Measurements from ENCODE around the gene PLA2G4E.

Gene PLA2G4E

DNA sequence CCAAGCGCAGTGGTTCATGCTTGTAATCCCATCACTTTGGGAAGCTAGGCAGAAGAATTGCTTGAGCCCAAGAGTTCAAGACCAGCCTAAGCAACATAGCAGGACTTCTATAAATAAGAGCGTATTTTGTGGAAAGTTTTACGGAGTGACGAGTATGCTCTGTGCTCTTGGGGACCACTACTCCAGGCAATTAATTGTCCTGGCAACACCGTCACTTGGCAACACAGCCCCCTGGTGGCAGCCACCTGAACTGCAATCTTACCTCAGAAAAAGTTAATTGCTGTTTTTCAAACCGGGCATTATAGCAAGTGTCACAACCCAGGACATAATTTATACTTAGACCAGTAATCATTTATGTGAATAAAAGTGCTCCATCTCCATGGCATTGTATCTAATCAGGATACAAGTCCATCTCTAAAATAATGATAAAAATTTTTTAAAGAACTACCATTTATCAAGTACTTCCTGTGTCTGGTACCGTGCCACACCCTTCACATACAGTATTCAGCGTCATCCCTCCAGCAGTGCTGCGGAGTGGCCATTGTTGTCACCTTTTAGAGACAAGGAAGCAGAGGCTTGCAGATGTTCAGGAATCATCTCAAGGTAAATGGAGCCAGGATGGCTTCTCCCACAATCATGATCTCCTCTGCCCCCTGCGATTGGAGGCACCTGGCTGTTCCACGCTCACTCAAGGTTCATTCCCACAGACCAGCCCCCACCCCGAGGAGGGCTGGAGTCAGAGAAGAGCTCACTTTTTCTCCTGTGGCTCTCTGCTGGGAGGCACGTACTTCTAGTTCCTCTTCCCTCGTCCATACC, 39.0 kb upstream of the PLA2G4E start:
- DNase-seq (ENCODE audit: low read depth, low spot score) = no peak
- peaks cover 4% of the 10 kb centered on the region for H3K4me1 ChIP-seq (ENCODE audit: insufficient read depth, insufficient read length)
- H3K4me3 ChIP-seq (ENCODE audit: insufficient read length, low read depth) = no peak overlapping the region
- no peak overlapping the region for H3K9ac ChIP-seq (ENCODE audit: insufficient read length, low read depth)
- TF ChIP-seq YY1 (IDR thresholded peaks at IDR 0.05; ENCODE audit: insufficient read depth, insufficient read length) = no peak
- no peak for TF ChIP-seq ZNF274 (IDR thresholded peaks at IDR 0.05; ENCODE audit: low read depth, low read length)
- no peak for TF ChIP-seq SUZ12 (IDR thresholded peaks at IDR 0.05; ENCODE audit: extremely low read depth, insufficient read depth, insufficient read length)
- peaks cover 7% of the 10 kb centered on the region for H3K27me3 ChIP-seq (ENCODE audit: insufficient read depth, insufficient read length)
- no peaks in the 10 kb centered on the region; the same call in 1 of the 2 replicates for H3K9me3 ChIP-seq (ENCODE audit: insufficient read depth, low read length)
- H3K36me3 ChIP-seq (ENCODE audit: insufficient read depth, insufficient read length, low read length) = no peaks in the 10 kb centered on the region

- peaks cover 7% of the 10 kb centered on the region for H3K27me3 ChIP-seq (ENCODE audit: insufficient read depth, insufficient read length)
- DNase-seq (ENCODE audit: low read depth, low spot score) = no peak
- H3K4me3 ChIP-seq (ENCODE audit: insufficient read length, low read depth) = no peak overlapping the region
- no peaks in the 10 kb centered on the region; the same call in 1 of the 2 replicates for H3K9me3 ChIP-seq (ENCODE audit: insufficient read depth, low read length)
- no peak overlapping the region for H3K9ac ChIP-seq (ENCODE audit: insufficient read length, low read depth)
- H3K4me1 ChIP-seq (ENCODE audit: insufficient read depth, insufficient read length) = peaks cover 4% of the 10 kb centered on the region
- TF ChIP-seq ZNF274 (IDR thresholded peaks at IDR 0.05; ENCODE audit: low read depth, low read length) (no peak), SUZ12 (IDR thresholded peaks at IDR 0.05; ENCODE audit: extremely low read depth, insufficient read depth, insufficient read length) (no peak), YY1 (IDR thresholded peaks at IDR 0.05; ENCODE audit: insufficient read depth, insufficient read length) (no peak)
- H3K36me3 ChIP-seq (ENCODE audit: insufficient read depth, insufficient read length, low read length) = no peaks in the 10 kb centered on the region
These were observed 37.9 kb upstream of the PLA2G4E start for GRCh38 chr15:42058791-42059190.

DNA sequence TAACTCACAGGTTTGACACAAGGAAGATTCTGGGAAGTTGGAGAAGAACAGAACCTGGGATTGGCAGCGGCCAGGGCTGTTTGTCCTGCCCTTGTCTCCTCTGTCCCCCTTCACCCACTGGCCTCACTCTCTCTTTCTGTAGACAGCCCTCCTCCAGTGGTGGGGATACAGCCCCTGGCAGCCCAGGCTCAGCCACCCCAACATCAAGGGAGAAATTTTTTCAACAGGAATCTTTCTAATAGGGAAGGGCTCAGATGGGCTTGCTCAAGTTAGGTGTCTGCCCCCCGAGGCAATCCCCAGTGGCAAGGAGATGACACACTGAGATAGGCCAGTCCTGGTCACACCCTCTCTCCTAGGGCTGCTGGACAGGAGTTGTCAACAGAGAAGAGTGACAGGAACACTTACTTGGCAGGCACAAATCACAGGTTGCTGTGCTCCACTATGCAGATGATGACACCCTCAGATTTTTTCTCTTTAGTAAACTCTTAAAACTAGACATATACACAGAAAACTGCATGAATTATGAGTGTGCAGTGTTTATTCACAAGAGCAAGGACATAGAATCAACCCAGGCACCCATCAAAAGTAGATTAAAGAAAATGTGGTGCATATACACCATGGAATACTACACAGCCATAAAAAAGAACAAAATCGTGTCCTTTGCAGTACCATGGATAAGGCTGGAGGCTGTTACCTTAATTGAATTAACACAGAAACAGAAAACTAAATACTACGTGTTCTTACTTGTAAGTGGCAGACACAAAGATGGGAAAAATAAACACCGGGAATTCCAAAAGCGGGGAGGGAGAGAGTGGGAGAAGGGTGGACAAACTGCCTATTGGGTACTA, 37.2 kb upstream of the PLA2G4E start:
- peaks cover 7% of the 10 kb centered on the region for H3K27me3 ChIP-seq (ENCODE audit: insufficient read depth, insufficient read length)
- no peak overlapping the region for H3K9ac ChIP-seq (ENCODE audit: insufficient read length, low read depth)
- TF ChIP-seq YY1 (IDR thresholded peaks at IDR 0.05; ENCODE audit: insufficient read depth, insufficient read length) (no peak), ZNF274 (IDR thresholded peaks at IDR 0.05; ENCODE audit: low read depth, low read length) (no peak), SUZ12 (IDR thresholded peaks at IDR 0.05; ENCODE audit: extremely low read depth, insufficient read depth, insufficient read length) (no peak)
- no peak for DNase-seq (ENCODE audit: low read depth, low spot score)
- no peaks in the 10 kb centered on the region; the same call in 1 of the 2 replicates for H3K9me3 ChIP-seq (ENCODE audit: insufficient read depth, low read length)
- H3K4me1 ChIP-seq (ENCODE audit: insufficient read depth, insufficient read length) = peaks cover 4% of the 10 kb centered on the region
- H3K4me3 ChIP-seq (ENCODE audit: insufficient read length, low read depth) = no peak overlapping the region
- H3K36me3 ChIP-seq (ENCODE audit: insufficient read depth, insufficient read length, low read length) = no peaks in the 10 kb centered on the region

- TF ChIP-seq SUZ12 (IDR thresholded peaks at IDR 0.05; ENCODE audit: extremely low read depth, insufficient read depth, insufficient read length) (no peak), ZNF274 (IDR thresholded peaks at IDR 0.05; ENCODE audit: low read depth, low read length) (no peak), YY1 (IDR thresholded peaks at IDR 0.05; ENCODE audit: insufficient read depth, insufficient read length) (no peak)
- H3K36me3 ChIP-seq (ENCODE audit: insufficient read depth, insufficient read length, low read length) = no peaks in the 10 kb centered on the region
- DNase-seq (ENCODE audit: low read depth, low spot score) = peak; percentile 67
- no peaks in the 10 kb centered on the region; the same call in 1 of the 2 replicates for H3K9me3 ChIP-seq (ENCODE audit: insufficient read depth, low read length)
- H3K4me1 ChIP-seq (ENCODE audit: insufficient read depth, insufficient read length) = peaks cover 4% of the 10 kb centered on the region
- no peak overlapping the region for H3K4me3 ChIP-seq (ENCODE audit: insufficient read length, low read depth)
- H3K27me3 ChIP-seq (ENCODE audit: insufficient read depth, insufficient read length) = peaks cover 7% of the 10 kb centered on the region
- H3K9ac ChIP-seq (ENCODE audit: insufficient read length, low read depth) = no peak overlapping the region
These were observed 36.3 kb upstream of the PLA2G4E start for GRCh38 chr15:42056934-42057798.

GRCh38 chr15:42053914-42054313, 33.1 kb upstream of the PLA2G4E start:
- H3K9me3 ChIP-seq (ENCODE audit: insufficient read depth, low read length) = no peaks in the 10 kb centered on the region; the same call in 1 of the 2 replicates
- no peak overlapping the region for H3K4me3 ChIP-seq (ENCODE audit: insufficient read length, low read depth)
- no peak overlapping the region for H3K9ac ChIP-seq (ENCODE audit: insufficient read length, low read depth)
- peaks cover 2% of the 10 kb centered on the region for H3K4me1 ChIP-seq (ENCODE audit: insufficient read depth, insufficient read length)
- no peaks in the 10 kb centered on the region for H3K36me3 ChIP-seq (ENCODE audit: insufficient read depth, insufficient read length, low read length)
- H3K27me3 ChIP-seq (ENCODE audit: insufficient read depth, insufficient read length) = peaks cover 7% of the 10 kb centered on the region
- DNase-seq (ENCODE audit: low read depth, low spot score) = no peak
- TF ChIP-seq SUZ12 (IDR thresholded peaks at IDR 0.05; ENCODE audit: extremely low read depth, insufficient read depth, insufficient read length) (no peak), ZNF274 (IDR thresholded peaks at IDR 0.05; ENCODE audit: low read depth, low read length) (no peak), YY1 (IDR thresholded peaks at IDR 0.05; ENCODE audit: insufficient read depth, insufficient read length) (no peak)

DNA sequence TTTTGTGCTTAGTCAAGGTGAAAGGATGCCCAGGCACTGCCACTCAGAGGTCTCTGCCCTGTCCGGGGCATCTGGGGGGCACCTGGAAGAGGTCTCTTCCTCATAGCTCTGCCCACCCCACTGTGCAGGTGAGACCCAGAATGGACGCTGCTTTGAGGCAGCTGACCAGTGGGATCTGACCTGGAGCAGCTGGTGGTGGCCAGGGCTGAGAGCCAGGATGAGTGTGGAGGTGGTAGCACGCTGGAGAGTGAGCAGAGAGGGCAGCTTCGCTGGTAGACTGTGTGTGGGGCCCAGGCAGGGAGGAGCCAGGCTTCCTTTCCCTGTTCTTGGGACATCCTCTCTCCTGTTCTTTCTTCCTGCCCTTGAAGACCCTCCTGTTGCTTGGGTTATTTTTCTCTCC, 32.2 kb upstream of the PLA2G4E start:
- H3K4me1 ChIP-seq (ENCODE audit: insufficient read depth, insufficient read length) = peaks cover 2% of the 10 kb centered on the region
- H3K36me3 ChIP-seq (ENCODE audit: insufficient read depth, insufficient read length, low read length) = no peaks in the 10 kb centered on the region
- peaks cover 7% of the 10 kb centered on the region for H3K27me3 ChIP-seq (ENCODE audit: insufficient read depth, insufficient read length)

More for the DNA sequence above, 32.2 kb upstream of the PLA2G4E start:
- no peak for DNase-seq (ENCODE audit: low read depth, low spot score)
- no peak overlapping the region for H3K9ac ChIP-seq (ENCODE audit: insufficient read length, low read depth)
- H3K4me3 ChIP-seq (ENCODE audit: insufficient read length, low read depth) = no peak overlapping the region
- no peaks in the 10 kb centered on the region; the same call in 1 of the 2 replicates for H3K9me3 ChIP-seq (ENCODE audit: insufficient read depth, low read length)
- no peak for TF ChIP-seq SUZ12 (IDR thresholded peaks at IDR 0.05; ENCODE audit: extremely low read depth, insufficient read depth, insufficient read length)
- no peak for TF ChIP-seq ZNF274 (IDR thresholded peaks at IDR 0.05; ENCODE audit: low read depth, low read length)
- no peak for TF ChIP-seq YY1 (IDR thresholded peaks at IDR 0.05; ENCODE audit: insufficient read depth, insufficient read length)

Measured in NT2/D1 (cell line).